Neural cell (in vitro differentiated cells): ENCODE results near the gene SLC47A1.

Source experiments
- CTCF ChIP-seq: fragments of 450-650 bp; IDR thresholded peaks from 2 replicates; pipeline ENCODE4 v1.5.1; 2014; ENCODE audit warnings: antibody characterized with exemption, mild to moderate bottlenecking, moderate library complexity; ENCODE audit not compliant: poor library complexity, severe bottlenecking
- EP300 ChIP-seq: fragments of 450-650 bp; conservative IDR thresholded peaks from 2 replicates; pipeline ENCODE4 v1.6.1; 2014; ENCODE audit warnings: antibody characterized with exemption, mild to moderate bottlenecking, moderate library complexity; ENCODE audit not compliant: poor library complexity, severe bottlenecking
- EZH2 ChIP-seq: fragments of 200-600, 300-800 bp; shearing (Covaris generic), sonication (generic); IDR thresholded peaks from 2 replicates; pipeline ENCODE4 v1.6.1; 2014; ENCODE audit warnings: antibody characterized with exemption, low read length, borderline replicate concordance, mild to moderate bottlenecking; ENCODE audit not compliant: insufficient read depth, poor library complexity, severe bottlenecking
- POLR2AphosphoS5 ChIP-seq: IDR thresholded peaks from 2 replicates; pipeline ENCODE4 v1.6.1; 2012
- RAD21 ChIP-seq: fragments of 450-650 bp; conservative IDR thresholded peaks from 2 replicates; pipeline ENCODE4 v1.6.1; 2014; ENCODE audit warnings: antibody characterized with exemption, mild to moderate bottlenecking, moderate library complexity
- REST ChIP-seq: IDR thresholded peaks from 2 replicates; pipeline ENCODE4 v1.6.1; 2012; ENCODE audit warnings: borderline replicate concordance
- SMC3 ChIP-seq: fragments of 450-650 bp; conservative IDR thresholded peaks from 2 replicates; pipeline ENCODE4 v1.6.1; 2014; ENCODE audit warnings: antibody characterized with exemption, mild to moderate bottlenecking, moderate library complexity; ENCODE audit not compliant: poor library complexity

- no peak for TF ChIP-seq CTCF
- TF ChIP-seq SMC3, result no peak
- no peak for TF ChIP-seq POLR2AphosphoS5
- TF ChIP-seq EZH2, result no peak
- TF ChIP-seq RAD21, result no peak
- no peak for TF ChIP-seq REST
- TF ChIP-seq EP300, result no peak
These were observed 38.5 kb upstream of the SLC47A1 start for GRCh38 chr17:19494961-19495806.
